ENCODE data around the gene TFAP2E.

The TFAP2E gene

GRCh38 chr1:35561972-35562680, 11.0 kb upstream of the TFAP2E start:
- H3K27ac ChIP-seq: no peak overlapping the region

DNA sequence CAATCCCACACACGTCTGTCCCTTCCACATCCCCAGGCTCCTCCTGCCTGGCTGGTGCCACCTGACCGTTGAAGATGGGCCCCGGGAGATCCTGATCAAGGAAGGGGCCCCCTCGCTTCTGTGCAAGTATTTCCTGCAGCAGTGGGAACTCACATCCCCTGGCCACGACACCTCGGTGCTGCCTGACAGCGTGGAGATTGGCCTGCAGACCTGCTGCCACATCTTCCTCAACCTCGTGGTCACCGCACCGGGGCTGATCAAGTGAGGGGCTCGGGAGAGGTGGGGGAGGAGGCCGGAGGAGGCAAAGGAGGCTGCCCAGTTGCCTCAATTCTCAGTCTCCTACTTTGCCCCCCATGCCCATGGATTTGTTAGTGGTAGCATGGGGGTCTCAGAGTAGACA, 9.9 kb upstream of the TFAP2E start:
- no peak overlapping the region for H3K27ac ChIP-seq
- TF ChIP-seq ZFX (IDR thresholded peaks at IDR 0.05; ENCODE audit: borderline replicate concordance): no peak
- TF ChIP-seq, protein P1, sequence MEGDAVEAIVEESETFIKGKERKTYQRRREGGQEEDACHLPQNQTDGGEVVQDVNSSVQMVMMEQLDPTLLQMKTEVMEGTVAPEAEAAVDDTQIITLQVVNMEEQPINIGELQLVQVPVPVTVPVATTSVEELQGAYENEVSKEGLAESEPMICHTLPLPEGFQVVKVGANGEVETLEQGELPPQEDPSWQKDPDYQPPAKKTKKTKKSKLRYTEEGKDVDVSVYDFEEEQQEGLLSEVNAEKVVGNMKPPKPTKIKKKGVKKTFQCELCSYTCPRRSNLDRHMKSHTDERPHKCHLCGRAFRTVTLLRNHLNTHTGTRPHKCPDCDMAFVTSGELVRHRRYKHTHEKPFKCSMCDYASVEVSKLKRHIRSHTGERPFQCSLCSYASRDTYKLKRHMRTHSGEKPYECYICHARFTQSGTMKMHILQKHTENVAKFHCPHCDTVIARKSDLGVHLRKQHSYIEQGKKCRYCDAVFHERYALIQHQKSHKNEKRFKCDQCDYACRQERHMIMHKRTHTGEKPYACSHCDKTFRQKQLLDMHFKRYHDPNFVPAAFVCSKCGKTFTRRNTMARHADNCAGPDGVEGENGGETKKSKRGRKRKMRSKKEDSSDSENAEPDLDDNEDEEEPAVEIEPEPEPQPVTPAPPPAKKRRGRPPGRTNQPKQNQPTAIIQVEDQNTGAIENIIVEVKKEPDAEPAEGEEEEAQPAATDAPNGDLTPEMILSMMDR (IDR thresholded peaks at IDR 0.05): no peak

More at GRCh38 chr1:35561972-35562680, 11.0 kb upstream of the TFAP2E start:
- TF ChIP-seq, protein P1 (IDR thresholded peaks at IDR 0.05): no peak
- TF ChIP-seq ZFX (IDR thresholded peaks at IDR 0.05; ENCODE audit: borderline replicate concordance): no peak

- H3K27ac ChIP-seq: no peak overlapping the region
- TF ChIP-seq ZFX (IDR thresholded peaks at IDR 0.05; ENCODE audit: borderline replicate concordance): no peak
- TF ChIP-seq, protein P1 (IDR thresholded peaks at IDR 0.05): peak; percentile 89
Measured at GRCh38 chr1:35564037-35564883, 8.9 kb upstream of the TFAP2E start.

- H3K27ac ChIP-seq: no peak overlapping the region
- no peak for TF ChIP-seq ZFX (IDR thresholded peaks at IDR 0.05; ENCODE audit: borderline replicate concordance)
- TF ChIP-seq, protein P1 (IDR thresholded peaks at IDR 0.05): peak; percentile 25
Measured at GRCh38 chr1:35564884-35565741, 8.0 kb upstream of the TFAP2E start.

DNA sequence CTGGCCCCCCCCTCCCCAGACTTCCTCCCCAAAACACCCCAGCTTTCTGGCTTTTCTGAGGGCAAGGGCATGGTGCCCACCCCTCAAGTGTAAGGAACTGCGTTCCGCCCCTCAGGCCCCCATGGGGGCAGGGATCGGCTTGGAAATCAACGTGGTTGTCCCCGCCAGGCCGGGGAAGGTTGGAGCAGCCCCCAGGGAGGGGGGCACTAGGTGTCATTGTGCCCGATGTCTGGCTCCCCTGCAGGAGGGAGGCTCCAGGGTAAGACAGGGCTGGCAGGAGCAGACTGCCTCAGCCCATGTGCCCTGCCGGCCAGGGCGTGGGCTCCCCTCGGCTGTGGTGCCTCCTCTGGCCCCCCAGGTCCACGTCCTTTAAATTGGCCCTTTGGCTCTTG, 7.4 kb upstream of the TFAP2E start:
- TF ChIP-seq, protein P1 (IDR thresholded peaks at IDR 0.05): no peak
- no peak for TF ChIP-seq ZFX (IDR thresholded peaks at IDR 0.05; ENCODE audit: borderline replicate concordance)
- H3K27ac ChIP-seq: no peak overlapping the region

- no peak overlapping the region for H3K27ac ChIP-seq
- TF ChIP-seq, protein P1 (IDR thresholded peaks at IDR 0.05): no peak
- no peak for TF ChIP-seq ZFX (IDR thresholded peaks at IDR 0.05; ENCODE audit: borderline replicate concordance)
Measured at GRCh38 chr1:35567947-35568558, 5.1 kb upstream of the TFAP2E start.

All from 22Rv1 (cell line).